Islet of Langerhans (tissue), 1 donor: ENCODE measurements around the gene AFG1L.
A peak's percentile ranks its signal among the peaks of the same experiment; 100 is the strongest.
"Not testable (repeated sequence)": the region's sequence is repeated elsewhere in the genome, so short reads cannot be mapped to it uniquely, and the experiment has no call there.

Experiments used
- FAIRE-seq: peaks from one replicate; lab custom pipeline; 2011; peaks lifted over from hg19 to GRCh38; lab: Jason Lieb, UNC

AFG1L gene

GRCh38 chr6:108355120-108355519 lies 60.3 kb downstream of the AFG1L start:
- FAIRE-seq, result no peak

- FAIRE-seq, result no peak
These were observed 61.0 kb downstream of the AFG1L start for GRCh38 chr6:108355890-108356289.

- no peak for FAIRE-seq
These were observed 65.3 kb downstream of the AFG1L start for GRCh38 chr6:108359901-108360882.

- FAIRE-seq, result no peak
These were observed 66.1 kb downstream of the AFG1L start for GRCh38 chr6:108360919-108361311.

GRCh38 chr6:108361312-108361932 lies 66.6 kb downstream of the AFG1L start:
- no peak for FAIRE-seq

GRCh38 chr6:108362455-108362854 lies 67.6 kb downstream of the AFG1L start:
- FAIRE-seq, result no peak

- no peak for FAIRE-seq
These were observed 68.3 kb downstream of the AFG1L start for GRCh38 chr6:108363113-108363512.

- no peak for FAIRE-seq
These were observed 69.0 kb downstream of the AFG1L start for GRCh38 chr6:108363889-108364313.

- no peak for FAIRE-seq
These were observed 69.6 kb downstream of the AFG1L start for GRCh38 chr6:108364470-108364869.

- no peak for FAIRE-seq
These were observed 70.6 kb downstream of the AFG1L start for GRCh38 chr6:108365478-108365877.

GRCh38 chr6:108366236-108366635 lies 71.4 kb downstream of the AFG1L start:
- FAIRE-seq, result peak; percentile 36

- FAIRE-seq, result no peak
These were observed 73.7 kb downstream of the AFG1L start for GRCh38 chr6:108368431-108369030.

GRCh38 chr6:108380876-108381275 lies 86.0 kb downstream of the AFG1L start:
- FAIRE-seq, result no peak

- FAIRE-seq, result no peak
These were observed 89.1 kb downstream of the AFG1L start for GRCh38 chr6:108383981-108384380.

- FAIRE-seq, result not testable (repeated sequence)
These were observed 94.3 kb downstream of the AFG1L start for GRCh38 chr6:108389190-108389589.

GRCh38 chr6:108395297-108395696 lies 100.4 kb downstream of the AFG1L start:
- FAIRE-seq, result no peak

GRCh38 chr6:108403236-108403635 lies 108.4 kb downstream of the AFG1L start:
- no peak for FAIRE-seq

- FAIRE-seq, result no peak
These were observed 112.1 kb downstream of the AFG1L start for GRCh38 chr6:108406943-108407342.

GRCh38 chr6:108407904-108408827 lies 113.3 kb downstream of the AFG1L start:
- FAIRE-seq, result no peak

GRCh38 chr6:108408861-108409260 lies 114.0 kb downstream of the AFG1L start:
- FAIRE-seq, result no peak

- FAIRE-seq, result not testable (repeated sequence)
These were observed 121.4 kb downstream of the AFG1L start for GRCh38 chr6:108416047-108416833.
